H9 (cell line): ENCODE measurements around the gene IQCM. TPM values are rescaled to one million over a fixed set of nuclear protein-coding genes. Genes with fewer than 3 reads are reported as not detected.

Source experiments
- DNase-seq: peaks from one replicate; pipeline ENCODE4 v3.0.0-alpha.2; 2017
- H2AFZ ChIP-seq: one replicate; pipeline ENCODE4 v1.6.1; 2013; ENCODE audit warnings: mild to moderate bottlenecking, low read length, control low read depth, moderate library complexity
- H2AK5ac ChIP-seq: 2 replicates; pipeline ENCODE4 v1.6.1; 2013; ENCODE audit warnings: low read length, control low read depth, mixed read lengths; ENCODE audit not compliant: insufficient read length
- H2BK120ac ChIP-seq: one replicate; pipeline ENCODE4 v1.6.1; 2013; ENCODE audit warnings: low read depth, mild to moderate bottlenecking, low read length, control low read depth, inconsistent platforms; ENCODE audit not compliant: poor library complexity, severe bottlenecking
- H2BK12ac ChIP-seq: 2 replicates; pipeline ENCODE4 v1.6.1; 2013; ENCODE audit warnings: low read length, control low read depth, mixed read lengths, low read depth; ENCODE audit not compliant: insufficient read length
- H2BK15ac ChIP-seq: 2 replicates; pipeline ENCODE4 v1.6.1; 2013; ENCODE audit warnings: low read depth, low read length, control low read depth
- H2BK20ac ChIP-seq: one replicate; pipeline ENCODE4 v1.6.1; 2013; ENCODE audit warnings: low read depth, mild to moderate bottlenecking, low read length, control low read depth, inconsistent platforms; ENCODE audit not compliant: poor library complexity, severe bottlenecking
- H2BK5ac ChIP-seq: 2 replicates; pipeline ENCODE4 v1.6.1; 2013; ENCODE audit warnings: low read length, control low read depth, mixed read lengths; ENCODE audit not compliant: insufficient read length
- H3K14ac ChIP-seq: 2 replicates; pipeline ENCODE4 v1.6.1; 2013; ENCODE audit warnings: low read length, control low read depth; ENCODE audit not compliant: insufficient read depth
- H3K18ac ChIP-seq: 2 replicates; pipeline ENCODE4 v1.6.1; 2013; ENCODE audit warnings: low read depth, mild to moderate bottlenecking, mixed read lengths, low read length, control low read depth; ENCODE audit not compliant: insufficient read length
- H3K23ac ChIP-seq: 2 replicates; pipeline ENCODE4 v1.6.1; 2013; ENCODE audit warnings: low read length, control low read depth, mixed read lengths, low read depth; ENCODE audit not compliant: insufficient read length
- H3K23me2 ChIP-seq: 2 replicates; pipeline ENCODE4 v1.6.1; 2013; ENCODE audit warnings: low read depth, mild to moderate bottlenecking, mixed read lengths, low read length, control low read depth; ENCODE audit not compliant: insufficient read length, poor library complexity, severe bottlenecking
- H3K27ac ChIP-seq: 2 replicates; pipeline ENCODE4 v1.5.1; 2013; ENCODE audit warnings: low read length, control low read depth, mixed read lengths, low read depth; ENCODE audit not compliant: insufficient read length
- H3K27me3 ChIP-seq: 2 replicates; pipeline ENCODE4 v1.6.1; 2013; ENCODE audit warnings: low read length, control low read depth, inconsistent platforms; ENCODE audit not compliant: insufficient read depth
- H3K4ac ChIP-seq: 2 replicates; pipeline ENCODE4 v1.6.1; 2013; ENCODE audit warnings: low read depth, mild to moderate bottlenecking, control low read depth, inconsistent platforms, low read length, moderate library complexity
- H3K4me1 ChIP-seq: 2 replicates; pipeline ENCODE4 v1.6.1; 2013; ENCODE audit warnings: low read length, control low read depth, inconsistent platforms; ENCODE audit not compliant: insufficient read depth
- H3K4me2 ChIP-seq: 2 replicates; pipeline ENCODE4 v1.6.1; 2013; ENCODE audit warnings: low read length, control low read depth, mixed read lengths; ENCODE audit not compliant: insufficient read length, insufficient read depth
- H3K56ac ChIP-seq: 2 replicates; pipeline ENCODE4 v1.6.1; 2013; ENCODE audit warnings: low read depth, mild to moderate bottlenecking, mixed read lengths, low read length, control low read depth; ENCODE audit not compliant: insufficient read length
- H3K79me1 ChIP-seq: 2 replicates; pipeline ENCODE4 v1.6.1; 2013; ENCODE audit warnings: low read depth, mild to moderate bottlenecking, moderate library complexity, low read length, control low read depth, inconsistent platforms; ENCODE audit not compliant: insufficient read depth, poor library complexity, severe bottlenecking
- H3K79me2 ChIP-seq: 2 replicates; pipeline ENCODE4 v1.6.1; 2013; ENCODE audit warnings: low read length, control low read depth, inconsistent platforms; ENCODE audit not compliant: insufficient read depth
- H3K9ac ChIP-seq: 2 replicates; pipeline ENCODE4 v1.6.1; 2013; ENCODE audit warnings: low read length, control low read depth, mixed read lengths; ENCODE audit not compliant: insufficient read length; ENCODE audit errors: extremely low read depth
- H3K9me3 ChIP-seq: one replicate; pipeline ENCODE4 v1.6.1; 2013; ENCODE audit warnings: low read depth, low read length, inconsistent platforms; ENCODE audit not compliant: control insufficient read depth
- H3T11ph ChIP-seq: one replicate; pipeline ENCODE4 v1.6.1; 2013; ENCODE audit warnings: mild to moderate bottlenecking, low read length, control low read depth, inconsistent platforms
- H4K20me1 ChIP-seq: one replicate; pipeline ENCODE4 v1.6.1; 2013; ENCODE audit not compliant: control insufficient read depth, insufficient read length, insufficient read depth
- H4K5ac ChIP-seq: 2 replicates; pipeline ENCODE4 v1.6.1; 2013; ENCODE audit warnings: low read depth, mild to moderate bottlenecking, mixed read lengths, low read length, control low read depth; ENCODE audit not compliant: insufficient read length
- H4K8ac ChIP-seq: replicated peaks from 2 replicates; pipeline ENCODE4 v1.6.1; 2013; ENCODE audit warnings: low read length, control low read depth, mixed read lengths, low read depth; ENCODE audit not compliant: insufficient read length
- H4K91ac ChIP-seq: 2 replicates; pipeline ENCODE4 v1.6.1; 2013; ENCODE audit warnings: low read depth, mild to moderate bottlenecking, moderate library complexity, mixed read lengths, low read length, control low read depth; ENCODE audit not compliant: insufficient read length
- H3K27ac Mint-ChIP-seq, 3 experiments: 2 replicates in 2 of 3; 3 replicates in 1 of 3; pipeline ENCODE4 v1.8.0; 2020 to 2021; ENCODE audit warnings: mixed read lengths in 3 of 3, mild to moderate bottlenecking in 1 of 3, moderate library complexity in 1 of 3
- H3K27me3 Mint-ChIP-seq: 2 replicates; pipeline ENCODE4 v1.8.0; 2021; ENCODE audit warnings: low read depth, mild to moderate bottlenecking, moderate library complexity, mixed read lengths
- H3K36me3 Mint-ChIP-seq, 3 experiments: 2 replicates in 2 of 3; 3 replicates in 1 of 3; pipeline ENCODE4 v1.8.0; 2020 to 2021; ENCODE audit warnings: low read depth in 3 of 3, mixed read lengths in 3 of 3; ENCODE audit not compliant: insufficient read depth in 1 of 3
- H3K4me1 Mint-ChIP-seq, 2 experiments: 2 replicates each; pipeline ENCODE4 v1.8.0; 2020; ENCODE audit warnings: mixed read lengths in 2 of 2
- H3K4me3 Mint-ChIP-seq, 2 experiments: 2 replicates in 1 of 2; 3 replicates in 1 of 2; pipeline ENCODE4 v1.8.0; 2020 to 2021; ENCODE audit warnings: mild to moderate bottlenecking in 2 of 2, mixed read lengths in 2 of 2, moderate library complexity in 1 of 2
- H3K9me3 Mint-ChIP-seq, 2 experiments: 2 replicates in 1 of 2; 3 replicates in 1 of 2; pipeline ENCODE4 v1.8.0; 2020; ENCODE audit warnings: mild to moderate bottlenecking in 2 of 2, mixed read lengths in 2 of 2, moderate library complexity in 1 of 2
- WGBS: extraction: QIAGEN DNeasy Blood & Tissue Kit; methylation state at CpG from one replicate; pipeline ENCODE4 v1.1.7; 2013; ENCODE audit warnings: missing lambda C conversion rate, low lambda C conversion rate, mixed read lengths; ENCODE audit not compliant: insufficient read length; ENCODE audit errors: extremely low coverage; 5-methylcytosine and 5-hydroxymethylcytosine counted together
- total RNA-seq: library from RNA; stranded (reverse); gene quantifications from 2 replicates; pipeline ENCODE4 v1.2.1, GENCODE V29; 2021
- TF ChIP-seq, protein P1 (sequence below): fragments of 200-600 bp; sonication (generic); conservative IDR thresholded peaks from 3 replicates; pipeline ENCODE4 v1.8.0; 2021; ENCODE audit warnings: antibody characterized with exemption, mild to moderate bottlenecking

Gene IQCM
- total RNA-seq, 1 experiment from 2014 or later = 0.15 TPM

DNA sequence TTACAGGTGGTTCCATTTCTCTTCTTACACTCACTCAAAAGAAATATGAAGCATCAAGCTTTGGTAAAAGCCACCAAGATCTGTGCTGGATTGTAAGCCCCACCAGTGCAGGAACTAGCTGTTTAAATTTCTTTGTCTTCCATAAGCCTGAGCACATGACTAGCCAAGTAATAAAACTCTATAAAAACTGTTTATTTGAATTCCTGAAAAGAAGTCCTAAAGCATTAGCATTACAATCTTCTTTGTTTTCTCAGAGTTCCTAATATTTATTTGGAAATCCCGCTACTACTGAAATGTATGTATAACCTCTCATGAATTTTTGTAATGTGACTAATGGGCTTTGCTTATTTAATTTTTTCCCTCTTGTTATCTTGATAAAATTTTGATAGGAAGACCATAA lies 65.9 kb downstream of the IQCM start:
- Histone ChIP-seq H3K56ac (no peak overlapping the region), H2AK5ac (no peak overlapping the region), H3K27ac (no peak overlapping the region), H3K4me2 (no peak overlapping the region), H4K5ac (no peak overlapping the region), H2AFZ (no peak overlapping the region), H4K91ac (no peak overlapping the region), H2BK5ac (no peak overlapping the region), H4K20me1 (no peaks in the 10 kb centered on the region), H3K9me3 (no peaks in the 10 kb centered on the region), H2BK15ac (no peak overlapping the region), H3K14ac (no peak overlapping the region), H3K18ac (no peak overlapping the region), H2BK20ac (no peak overlapping the region), H2BK12ac (no peak overlapping the region), H3K4me1 (no peaks in the 10 kb centered on the region), H4K8ac (no peak overlapping the region), H2BK120ac (no peak overlapping the region), H3K79me1 (no peaks in the 10 kb centered on the region), H3K27me3 (no peaks in the 10 kb centered on the region), H3T11ph (no peak overlapping the region), H3K23me2 (no peaks in the 10 kb centered on the region), H3K9ac (no peak overlapping the region), H3K23ac (no peak overlapping the region), H3K79me2 (no peaks in the 10 kb centered on the region), H3K4ac (no peak overlapping the region)
- no peaks in the 10 kb centered on the region; a peak in 1 of 4 replicates for H3K4me1 Mint-ChIP-seq
- H3K27ac Mint-ChIP-seq = no peak overlapping the region
- TF ChIP-seq, protein P1, sequence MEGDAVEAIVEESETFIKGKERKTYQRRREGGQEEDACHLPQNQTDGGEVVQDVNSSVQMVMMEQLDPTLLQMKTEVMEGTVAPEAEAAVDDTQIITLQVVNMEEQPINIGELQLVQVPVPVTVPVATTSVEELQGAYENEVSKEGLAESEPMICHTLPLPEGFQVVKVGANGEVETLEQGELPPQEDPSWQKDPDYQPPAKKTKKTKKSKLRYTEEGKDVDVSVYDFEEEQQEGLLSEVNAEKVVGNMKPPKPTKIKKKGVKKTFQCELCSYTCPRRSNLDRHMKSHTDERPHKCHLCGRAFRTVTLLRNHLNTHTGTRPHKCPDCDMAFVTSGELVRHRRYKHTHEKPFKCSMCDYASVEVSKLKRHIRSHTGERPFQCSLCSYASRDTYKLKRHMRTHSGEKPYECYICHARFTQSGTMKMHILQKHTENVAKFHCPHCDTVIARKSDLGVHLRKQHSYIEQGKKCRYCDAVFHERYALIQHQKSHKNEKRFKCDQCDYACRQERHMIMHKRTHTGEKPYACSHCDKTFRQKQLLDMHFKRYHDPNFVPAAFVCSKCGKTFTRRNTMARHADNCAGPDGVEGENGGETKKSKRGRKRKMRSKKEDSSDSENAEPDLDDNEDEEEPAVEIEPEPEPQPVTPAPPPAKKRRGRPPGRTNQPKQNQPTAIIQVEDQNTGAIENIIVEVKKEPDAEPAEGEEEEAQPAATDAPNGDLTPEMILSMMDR = no peak
- H3K9me3 Mint-ChIP-seq = no peaks in the 10 kb centered on the region
- no peak for DNase-seq
- no peaks in the 10 kb centered on the region for H3K36me3 Mint-ChIP-seq
- no peaks in the 10 kb centered on the region for H3K27me3 Mint-ChIP-seq
- no CpG with 5 or more reads among the region's 1 CpG for WGBS
- H3K4me3 Mint-ChIP-seq = no peak overlapping the region
